Transverse colon (tissue), 4 donors: ENCODE measurements around the gene PDE1C. TPM values are rescaled to one million over a fixed set of nuclear protein-coding genes. Genes with fewer than 3 reads are reported as not detected.

Source experiments
- DNase-seq: peaks from one replicate; pipeline ENCODE4 v3.0.0-alpha.2; 2019
- H3K27ac ChIP-seq, 4 donors: fragments of 200-600 bp; sonication (generic); 2 replicates each; pipeline ENCODE4 v1.5.1; 2016 to 2018; ENCODE audit warnings: inconsistent platforms in 4 of 4
- H3K27me3 ChIP-seq: fragments of 200-600 bp; sonication (generic); 2 replicates; pipeline ENCODE4 v1.5.1; 2017; ENCODE audit warnings: inconsistent platforms
- H3K36me3 ChIP-seq, 4 donors: fragments of 200-600 bp; sonication (generic); 2 replicates each; pipeline ENCODE4 v1.5.1; 2017 to 2019; ENCODE audit warnings: inconsistent platforms in 4 of 4
- H3K4me1 ChIP-seq, 4 donors: fragments of 200-600 bp; sonication (generic); 2 replicates each; pipeline ENCODE4 v1.5.1; 2017 to 2020; ENCODE audit warnings: inconsistent platforms in 4 of 4
- H3K4me3 ChIP-seq, 4 donors: fragments of 200-600 bp; sonication (generic); 1 replicate in 1 of 4; 2 replicates in 3 of 4; pipeline versions ENCODE4 v1.5.1 to v1.6.1; 2017 to 2019; ENCODE audit warnings: inconsistent platforms in 4 of 4
- H3K9me3 ChIP-seq, 2 donors: fragments of 200-600 bp; sonication (generic); 2 replicates each; pipeline ENCODE4 v1.5.1; 2017 to 2019; ENCODE audit warnings: inconsistent platforms in 2 of 2
- EP300 ChIP-seq: sonication (generic); formaldehyde crosslinking; IDR thresholded peaks from one replicate; pipeline ENCODE4 v1.6.1; 2017; ENCODE audit warnings: antibody characterized with exemption, low read depth
- POLR2A ChIP-seq: fragments of 450-650 bp; IDR thresholded peaks from one replicate; pipeline ENCODE4 v1.6.1; 2016; ENCODE audit warnings: antibody characterized with exemption, mild to moderate bottlenecking, moderate library complexity
- POLR2AphosphoS5 ChIP-seq, 3 donors: sonication (generic); formaldehyde crosslinking; IDR thresholded peaks; one replicate each; pipeline ENCODE4 v1.6.1; 2016; ENCODE audit warnings: antibody characterized with exemption in 3 of 3
- WGBS, 2 donors: methylation state at CpG; one replicate each; pipeline ENCODE4 v1.1.5; 2018; ENCODE audit warnings: low coverage in 1 of 2; 5-methylcytosine and 5-hydroxymethylcytosine counted together
- in situ Hi-C, 4 donors: fragments of 200-750 bp; cut with MboI; loops; one replicate each; pipeline versions ENCODE4 v1.15.0 to v1.15.1; 2017; ENCODE audit warnings: low sequenced_read_pairs in 3 of 4, low pct_ligation_motif_present in 1 of 4, low pct_unique_long_range_greater_than_20kb in 1 of 4
- intact Hi-C: fragments of 100-400 bp; cut with DNase I; formaldehyde crosslinking; loops from one replicate; pipeline ENCODE4 v1.15.1; 2023; ENCODE audit warnings: low total_unique reads
- total RNA-seq, 4 donors: library from RNA; depleted of rRNA; stranded (reverse); fragments of >200 nt; gene quantifications; one replicate each; pipeline ENCODE4 v1.1.0, GENCODE V29; 2016
- TF ChIP-seq, protein P1 (sequence below), 5 experiments: fragments of 200-600 bp in 3 of 5; fragments of 450-650 bp in 2 of 5; sonication (generic) in 3 of 5; IDR thresholded peaks; 1 replicate in 2 of 5; 2 replicates in 3 of 5; pipeline ENCODE4 v1.5.1; 2016 to 2017; ENCODE audit warnings: antibody characterized with exemption in 5 of 5, inconsistent platforms in 3 of 5, mild to moderate bottlenecking in 2 of 5, moderate library complexity in 1 of 5

PDE1C gene
- total RNA-seq, 4 donors from 2014 or later = 1.5 to 8.4 (median 2.9) TPM

DNA sequence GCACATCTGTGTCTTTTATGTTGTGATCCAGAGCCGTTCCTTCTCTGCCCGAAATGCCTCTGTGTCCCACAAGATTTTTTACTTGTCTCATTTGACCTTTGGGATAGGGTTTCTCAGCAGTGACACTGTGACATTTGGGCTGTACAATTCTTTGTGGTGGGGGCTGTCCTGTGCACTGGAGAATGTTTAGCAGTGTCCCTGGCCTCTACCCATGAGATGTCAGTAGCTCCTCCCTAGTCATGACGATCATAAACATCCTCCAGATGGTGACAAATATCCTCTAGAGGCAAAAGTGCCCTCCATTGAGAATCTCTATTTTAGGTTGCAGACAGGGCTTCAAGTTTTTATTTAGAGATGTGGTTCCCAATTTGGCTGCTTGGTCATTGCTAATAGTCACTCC is 291.9 kb downstream of the PDE1C start:
- Histone ChIP-seq H3K9me3 (no peaks in the 10 kb centered on the region), H3K4me3 (no peak overlapping the region), H3K4me1 (no peaks in the 10 kb centered on the region), H3K27me3 (no peaks in the 10 kb centered on the region), H3K36me3 (no peaks in the 10 kb centered on the region), H3K27ac (no peak overlapping the region)
- 58 to 83% methylated on average over 3 of the region's 3 CpGs for WGBS, 2 donors
- TF ChIP-seq POLR2AphosphoS5 (IDR thresholded peaks at IDR 0.05) (no peak), EP300 (no peak), POLR2A (no peak)
- TF ChIP-seq, protein P1, sequence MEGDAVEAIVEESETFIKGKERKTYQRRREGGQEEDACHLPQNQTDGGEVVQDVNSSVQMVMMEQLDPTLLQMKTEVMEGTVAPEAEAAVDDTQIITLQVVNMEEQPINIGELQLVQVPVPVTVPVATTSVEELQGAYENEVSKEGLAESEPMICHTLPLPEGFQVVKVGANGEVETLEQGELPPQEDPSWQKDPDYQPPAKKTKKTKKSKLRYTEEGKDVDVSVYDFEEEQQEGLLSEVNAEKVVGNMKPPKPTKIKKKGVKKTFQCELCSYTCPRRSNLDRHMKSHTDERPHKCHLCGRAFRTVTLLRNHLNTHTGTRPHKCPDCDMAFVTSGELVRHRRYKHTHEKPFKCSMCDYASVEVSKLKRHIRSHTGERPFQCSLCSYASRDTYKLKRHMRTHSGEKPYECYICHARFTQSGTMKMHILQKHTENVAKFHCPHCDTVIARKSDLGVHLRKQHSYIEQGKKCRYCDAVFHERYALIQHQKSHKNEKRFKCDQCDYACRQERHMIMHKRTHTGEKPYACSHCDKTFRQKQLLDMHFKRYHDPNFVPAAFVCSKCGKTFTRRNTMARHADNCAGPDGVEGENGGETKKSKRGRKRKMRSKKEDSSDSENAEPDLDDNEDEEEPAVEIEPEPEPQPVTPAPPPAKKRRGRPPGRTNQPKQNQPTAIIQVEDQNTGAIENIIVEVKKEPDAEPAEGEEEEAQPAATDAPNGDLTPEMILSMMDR (IDR thresholded peaks at IDR 0.05) = no peak
- DNase-seq = no peak
- intact Hi-C loops (no loop called here), in situ Hi-C loops (no loop called here)

DNA sequence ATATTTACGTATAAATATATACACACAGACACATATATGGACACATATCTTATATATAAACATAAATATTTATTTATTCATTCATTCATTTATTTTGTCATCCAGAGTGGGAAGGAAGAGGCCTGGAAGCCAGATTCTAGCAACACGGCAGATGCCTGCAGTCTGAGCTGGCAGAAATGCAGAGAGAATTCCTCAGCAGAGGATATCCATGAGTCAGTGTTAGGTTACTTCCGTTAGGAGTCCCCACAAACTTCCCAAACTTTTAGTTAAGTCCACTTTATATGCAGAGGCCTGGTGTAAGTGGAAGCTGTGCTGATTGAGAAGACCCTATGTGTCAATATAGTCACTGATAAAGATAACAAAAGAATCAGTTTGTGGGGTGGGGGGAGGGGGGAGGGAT is 293.6 kb downstream of the PDE1C start:
- Histone ChIP-seq H3K4me3 (no peak overlapping the region), H3K36me3 (no peaks in the 10 kb centered on the region), H3K27me3 (no peaks in the 10 kb centered on the region), H3K4me1 (no peaks in the 10 kb centered on the region), H3K9me3 (no peaks in the 10 kb centered on the region), H3K27ac (no peak overlapping the region)
- intact Hi-C loops (no loop called here), in situ Hi-C loops (no loop called here)
- WGBS, 2 donors = 76 to 78% methylated on average over 3 of the region's 3 CpGs
- TF ChIP-seq, protein P1 (IDR thresholded peaks at IDR 0.05) = no peak
- no peak for TF ChIP-seq EP300
- no peak for TF ChIP-seq POLR2A
- TF ChIP-seq POLR2AphosphoS5 (IDR thresholded peaks at IDR 0.05) = no peak
- DNase-seq = no peak

DNA sequence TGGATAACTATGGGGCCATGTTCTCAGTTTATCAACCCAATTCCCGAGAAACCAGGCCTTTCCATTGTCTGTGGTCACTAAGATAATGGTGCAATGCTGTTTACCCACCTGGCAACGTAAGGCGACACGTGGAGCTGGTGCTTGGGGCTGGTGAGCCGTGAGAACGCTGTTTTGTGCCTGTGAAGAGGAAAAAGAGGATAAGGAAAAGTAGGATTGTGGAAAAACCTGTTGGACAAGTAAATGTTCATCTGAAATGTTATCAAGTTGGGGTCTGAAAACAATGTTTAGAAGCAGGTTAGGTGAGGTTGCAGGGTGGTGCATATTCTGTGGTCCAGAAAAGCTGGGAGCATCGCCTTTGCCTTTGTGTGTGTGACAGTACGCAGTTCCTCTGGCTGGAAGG is 294.7 kb downstream of the PDE1C start:
- H3K9me3 ChIP-seq = no peaks in the 10 kb centered on the region
- in situ Hi-C loops (no loop called here), intact Hi-C loops (loop anchor here (2.0 kb wide), 1 partner anchor 61 kb away; no protein-coding TSS in a partner anchor)
- no peak overlapping the region for H3K4me3 ChIP-seq
- H3K27ac ChIP-seq = no peak overlapping the region
- H3K4me1 ChIP-seq = no peaks in the 10 kb centered on the region
- no peaks in the 10 kb centered on the region for H3K36me3 ChIP-seq
- TF ChIP-seq EP300 = no peak
- TF ChIP-seq, protein P1 (IDR thresholded peaks at IDR 0.05) = no peak
- TF ChIP-seq POLR2A = no peak
- TF ChIP-seq POLR2AphosphoS5 (IDR thresholded peaks at IDR 0.05) = no peak
- no peaks in the 10 kb centered on the region for H3K27me3 ChIP-seq
- WGBS, 2 donors = 57 to 65% methylated on average over 4 to 8 of the region's 8 CpGs
- no peak for DNase-seq

DNA sequence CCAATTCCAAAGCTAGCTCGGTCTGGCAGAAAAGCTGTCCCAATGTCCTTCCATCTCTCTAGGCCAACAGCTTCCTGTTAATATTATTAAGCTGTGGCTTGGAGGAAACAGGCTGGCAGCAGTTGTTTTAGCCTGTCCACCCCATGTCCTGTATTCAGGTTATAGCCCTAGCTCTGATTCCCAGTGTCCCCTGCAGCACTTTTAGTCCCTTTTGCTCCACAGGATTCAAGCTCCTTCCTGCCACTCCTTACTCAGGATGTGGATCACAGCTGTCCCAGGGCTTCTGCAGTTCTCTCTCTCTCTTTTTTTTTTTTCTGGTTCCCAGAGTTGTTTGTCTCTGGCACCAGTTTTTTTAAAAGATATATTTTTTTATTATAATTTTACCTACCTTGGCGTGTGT is 298.0 kb downstream of the PDE1C start:
- Histone ChIP-seq H3K36me3 (no peaks in the 10 kb centered on the region), H3K9me3 (no peaks in the 10 kb centered on the region), H3K27ac (no peak overlapping the region), H3K27me3 (no peaks in the 10 kb centered on the region), H3K4me3 (no peak overlapping the region), H3K4me1 (no peaks in the 10 kb centered on the region)
- no peak for DNase-seq
- WGBS, 2 donors = 78 to 91% methylated on average over 1 to 2 of the region's 2 CpGs
- intact Hi-C loops (no loop called here), in situ Hi-C loops (loop anchor here in 1 of 4 donors (25.0 kb wide), 1 partner anchor 565 kb away; no protein-coding TSS in a partner anchor)
- TF ChIP-seq POLR2AphosphoS5 (IDR thresholded peaks at IDR 0.05) = no peak
- TF ChIP-seq, protein P1 (IDR thresholded peaks at IDR 0.05) = no peak
- no peak for TF ChIP-seq POLR2A
- TF ChIP-seq EP300 = no peak
